ENCODE results near the gene ADCY9. TPM values are rescaled to one million over a fixed set of nuclear protein-coding genes. Genes with fewer than 3 reads are reported as not detected.

The ADCY9 gene
- total RNA-seq, 1 donor = 9.7 TPM

DNA sequence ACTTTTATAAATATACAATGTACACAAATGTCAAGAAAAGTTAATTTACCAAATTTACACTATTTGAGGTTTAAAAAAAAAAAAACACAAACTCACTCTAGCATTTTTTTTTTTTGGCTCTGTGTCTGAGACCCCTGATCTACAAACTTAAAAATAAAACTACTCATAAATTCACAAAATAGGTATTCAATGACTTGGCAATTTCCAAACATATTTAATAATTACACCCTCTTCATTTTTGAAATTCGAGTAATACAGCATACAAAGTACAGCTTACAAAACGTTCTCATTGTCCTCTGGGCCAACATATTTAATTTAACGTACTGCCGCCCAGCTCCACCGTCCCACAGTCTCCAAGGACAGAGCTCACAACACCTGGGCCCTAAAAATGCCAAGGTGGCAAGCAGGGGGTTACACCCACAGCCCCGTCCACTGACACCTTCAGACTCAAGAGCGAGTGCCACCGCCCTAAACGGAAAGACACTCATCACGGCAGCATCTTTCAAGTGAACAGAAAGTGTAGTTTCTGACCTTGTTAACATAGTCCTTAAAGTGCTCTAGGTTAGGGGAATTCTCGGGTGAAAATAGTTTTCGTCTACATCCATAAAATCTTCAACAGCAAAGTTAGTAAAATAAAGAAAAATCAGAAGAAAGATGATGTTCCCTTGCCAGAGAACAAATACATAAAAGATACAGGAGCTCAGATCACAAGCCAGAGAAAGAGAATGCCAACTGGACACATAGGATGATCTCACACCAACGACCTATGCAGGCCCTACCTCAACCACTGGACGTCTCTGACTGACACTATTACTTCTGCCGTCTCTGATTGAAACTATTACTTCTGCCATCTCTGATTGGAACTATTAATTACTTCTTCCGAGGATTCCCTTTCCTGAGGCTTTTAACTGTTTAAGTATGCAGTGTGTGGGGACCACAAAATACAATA lies 4.2 kb downstream of the ADCY9 start:
- no peak overlapping the region for H3K4me3 ChIP-seq (ENCODE audit: low read length)
- no peaks in the 10 kb centered on the region for H3K27me3 ChIP-seq (ENCODE audit: insufficient read depth, low read length)
- peaks cover 49% of the 10 kb centered on the region for H3K4me1 ChIP-seq (ENCODE audit: insufficient read depth, low read length)
- H3K9me3 ChIP-seq (ENCODE audit: low read depth, low read length) = no peaks in the 10 kb centered on the region

- H3K27me3 ChIP-seq (ENCODE audit: insufficient read depth, low read length) = no peaks in the 10 kb centered on the region
- no peaks in the 10 kb centered on the region for H3K9me3 ChIP-seq (ENCODE audit: low read depth, low read length)
- no peak overlapping the region for H3K4me3 ChIP-seq (ENCODE audit: low read length)
Measured at GRCh38 chr16:4110680-4111079, 5.6 kb downstream of the ADCY9 start.

GRCh38 chr16:4110065-4110464 lies 6.2 kb downstream of the ADCY9 start:
- no peaks in the 10 kb centered on the region for H3K9me3 ChIP-seq (ENCODE audit: low read depth, low read length)

More at GRCh38 chr16:4110680-4111079, 5.6 kb downstream of the ADCY9 start:
- H3K4me1 ChIP-seq (ENCODE audit: insufficient read depth, low read length) = peaks cover 44% of the 10 kb centered on the region

DNA sequence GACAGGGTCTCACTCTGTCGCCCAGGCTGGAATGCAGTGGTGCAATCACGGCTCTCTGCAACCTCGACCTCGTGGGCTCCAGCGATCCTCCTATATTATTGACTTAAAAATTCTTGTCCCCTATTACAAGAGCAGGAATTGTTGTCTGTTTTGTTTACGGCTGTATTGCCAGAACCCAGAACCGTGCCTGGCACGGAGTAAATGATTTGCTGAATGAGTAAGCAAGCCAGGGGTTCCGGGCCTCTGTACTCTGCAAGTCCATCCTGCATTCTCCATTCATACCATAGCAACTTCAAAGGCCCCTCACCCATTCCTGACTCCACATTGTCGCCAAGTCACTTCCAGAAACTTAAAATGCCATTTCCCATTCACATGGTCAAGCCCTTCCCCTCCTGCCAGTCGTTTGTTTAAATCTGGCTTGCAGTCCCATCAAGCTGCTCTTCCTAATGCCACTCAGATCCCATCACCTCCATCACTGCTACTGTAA lies 6.9 kb downstream of the ADCY9 start:
- no peaks in the 10 kb centered on the region for H3K27me3 ChIP-seq (ENCODE audit: insufficient read depth, low read length)
- H3K4me1 ChIP-seq (ENCODE audit: insufficient read depth, low read length) = peaks cover 32% of the 10 kb centered on the region
- no peak overlapping the region for H3K4me3 ChIP-seq (ENCODE audit: low read length)
- H3K9me3 ChIP-seq (ENCODE audit: low read depth, low read length) = no peaks in the 10 kb centered on the region

More at GRCh38 chr16:4110065-4110464, 6.2 kb downstream of the ADCY9 start:
- H3K27me3 ChIP-seq (ENCODE audit: insufficient read depth, low read length) = no peaks in the 10 kb centered on the region
- peaks cover 40% of the 10 kb centered on the region for H3K4me1 ChIP-seq (ENCODE audit: insufficient read depth, low read length)
- no peak overlapping the region for H3K4me3 ChIP-seq (ENCODE audit: low read length)

DNA sequence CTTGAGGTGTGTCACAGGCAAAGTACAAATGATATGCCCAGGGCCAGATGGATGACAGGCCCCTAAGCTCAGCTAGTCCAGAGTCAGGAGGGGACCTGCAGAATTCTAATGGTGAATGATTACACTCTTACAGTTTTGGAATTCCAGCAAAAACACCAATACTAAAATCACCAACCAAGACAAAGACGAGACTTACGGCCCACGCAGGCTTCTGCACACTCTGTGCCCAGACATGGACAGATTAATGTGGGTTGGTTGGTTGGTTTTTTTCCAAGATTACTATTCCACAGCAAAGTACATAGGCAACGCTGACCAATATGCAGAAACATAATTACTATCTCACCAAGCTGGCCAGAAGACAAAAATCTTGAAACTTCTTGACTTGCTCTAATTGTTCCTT lies 9.7 kb downstream of the ADCY9 start:
- Histone ChIP-seq H3K4me3 (ENCODE audit: low read length) (no peak overlapping the region), H3K4me1 (ENCODE audit: insufficient read depth, low read length) (peaks cover 6% of the 10 kb centered on the region), H3K9me3 (ENCODE audit: low read depth, low read length) (no peaks in the 10 kb centered on the region), H3K27me3 (ENCODE audit: insufficient read depth, low read length) (no peaks in the 10 kb centered on the region)

GRCh38 chr16:4105848-4106247 lies 10.4 kb downstream of the ADCY9 start:
- H3K4me3 ChIP-seq (ENCODE audit: low read length) = no peak overlapping the region
- no peaks in the 10 kb centered on the region for H3K9me3 ChIP-seq (ENCODE audit: low read depth, low read length)
- peaks cover under 1% of the 10 kb centered on the region for H3K4me1 ChIP-seq (ENCODE audit: insufficient read depth, low read length)
- H3K27me3 ChIP-seq (ENCODE audit: insufficient read depth, low read length) = no peaks in the 10 kb centered on the region

DNA sequence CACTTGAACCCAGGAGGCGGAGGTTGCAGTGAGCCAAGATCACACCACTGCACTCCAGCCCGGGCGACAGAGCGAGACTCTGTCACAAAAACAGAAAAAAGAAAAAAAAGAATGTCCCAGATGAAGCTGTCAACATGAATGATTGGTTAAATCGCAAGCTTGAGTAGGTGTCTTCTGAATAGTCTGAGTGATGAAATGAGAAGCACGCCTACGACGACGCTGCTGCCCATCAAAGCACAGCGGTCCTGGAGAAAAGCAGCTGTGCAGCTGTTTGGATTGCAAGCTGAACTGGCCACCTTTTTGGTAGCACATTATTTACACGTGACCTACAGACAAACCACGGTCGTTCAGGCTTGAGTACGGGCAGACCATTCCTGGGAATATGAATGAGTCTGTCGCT lies 12.5 kb downstream of the ADCY9 start:
- Histone ChIP-seq H3K4me3 (ENCODE audit: low read length) (no peak overlapping the region), H3K9me3 (ENCODE audit: low read depth, low read length) (no peaks in the 10 kb centered on the region), H3K4me1 (ENCODE audit: insufficient read depth, low read length) (no peaks in the 10 kb centered on the region), H3K27me3 (ENCODE audit: insufficient read depth, low read length) (no peaks in the 10 kb centered on the region)

DNA sequence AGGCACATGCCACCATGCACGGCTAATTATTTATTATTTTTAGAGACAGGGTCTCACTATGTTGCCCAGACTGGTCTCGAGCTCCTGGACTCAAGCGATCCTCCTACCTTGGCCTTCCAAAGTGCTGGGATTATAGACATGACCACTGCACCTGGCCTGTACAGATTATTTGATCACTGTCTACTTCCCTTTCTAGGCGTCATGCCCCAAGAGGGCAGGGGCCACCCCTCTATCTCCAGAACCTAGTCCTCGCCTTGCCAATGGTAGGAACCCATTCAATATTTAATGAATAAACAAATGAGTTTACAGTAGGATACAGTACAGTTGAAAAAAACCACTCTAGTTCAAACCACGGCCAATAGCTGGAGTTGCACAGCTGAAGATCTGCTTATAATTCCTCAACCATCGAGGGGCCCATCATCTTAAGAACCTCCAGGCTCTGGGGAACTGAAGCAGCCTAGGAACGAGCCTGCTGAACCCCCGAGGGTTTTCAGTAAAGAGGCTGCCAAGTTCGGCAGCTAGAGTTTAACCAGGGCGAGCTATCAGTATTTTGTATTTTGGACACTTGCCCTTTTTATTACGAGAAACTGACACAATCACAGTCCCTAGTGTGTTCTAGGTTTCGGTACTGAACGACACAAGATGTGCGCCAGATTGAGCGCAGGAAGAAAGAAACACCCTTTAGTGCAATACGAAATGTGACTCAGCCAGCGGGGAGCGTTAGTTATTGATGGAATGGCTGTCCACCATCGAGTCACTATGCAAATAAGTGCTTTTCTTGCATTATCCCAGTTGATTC lies 14.6 kb downstream of the ADCY9 start:
- Histone ChIP-seq H3K27me3 (ENCODE audit: insufficient read depth, low read length) (no peaks in the 10 kb centered on the region), H3K4me1 (ENCODE audit: insufficient read depth, low read length) (peaks cover 2% of the 10 kb centered on the region), H3K9me3 (ENCODE audit: low read depth, low read length) (no peaks in the 10 kb centered on the region), H3K4me3 (ENCODE audit: low read length) (no peak overlapping the region)

DNA sequence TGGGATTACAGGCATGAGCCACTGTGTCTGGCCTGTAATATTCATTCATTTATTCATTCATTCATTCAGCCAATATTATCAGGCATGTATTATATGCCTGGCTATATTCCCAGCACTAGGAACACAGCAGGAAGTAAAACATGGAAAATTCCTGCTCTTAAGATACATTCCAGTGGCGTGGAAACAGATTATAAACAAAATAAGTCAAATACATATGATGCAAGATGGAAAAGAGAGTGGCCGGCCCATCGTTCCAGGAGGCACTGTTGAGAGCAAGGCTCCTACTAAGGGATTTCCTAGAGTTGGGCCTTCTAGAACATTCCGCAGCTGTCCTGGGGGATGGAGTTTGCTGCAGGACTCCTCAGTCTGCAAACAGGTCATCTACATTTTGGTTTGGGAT lies 17.7 kb downstream of the ADCY9 start:
- no peaks in the 10 kb centered on the region for H3K9me3 ChIP-seq (ENCODE audit: low read depth, low read length)
- H3K27me3 ChIP-seq (ENCODE audit: insufficient read depth, low read length) = no peaks in the 10 kb centered on the region
- H3K4me1 ChIP-seq (ENCODE audit: insufficient read depth, low read length) = peaks cover 13% of the 10 kb centered on the region
- H3K4me3 ChIP-seq (ENCODE audit: low read length) = no peak overlapping the region

DNA sequence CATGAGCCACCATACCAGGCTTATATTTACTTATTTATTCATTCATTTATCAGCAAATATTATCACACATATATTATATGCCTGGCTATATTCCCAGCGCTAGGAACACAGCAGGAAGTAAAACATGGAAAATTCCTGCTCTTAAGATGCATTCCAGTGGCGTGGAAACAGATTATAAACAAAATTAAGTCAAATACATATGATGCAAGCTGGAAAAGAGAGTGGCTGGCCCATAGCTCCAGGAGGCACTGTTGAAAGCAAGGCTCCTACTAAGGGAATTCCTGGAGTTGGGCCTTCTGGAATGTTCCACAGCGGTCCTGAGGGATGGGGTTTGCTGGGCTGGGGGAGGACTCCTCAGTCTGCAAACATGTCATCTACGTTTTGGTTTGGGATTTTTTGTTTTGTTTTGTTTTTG lies 18.4 kb downstream of the ADCY9 start:
- Histone ChIP-seq H3K9me3 (ENCODE audit: low read depth, low read length) (no peaks in the 10 kb centered on the region), H3K4me3 (ENCODE audit: low read length) (no peak overlapping the region), H3K27me3 (ENCODE audit: insufficient read depth, low read length) (no peaks in the 10 kb centered on the region), H3K4me1 (ENCODE audit: insufficient read depth, low read length) (peaks cover 13% of the 10 kb centered on the region)

GRCh38 chr16:4096509-4096908 lies 19.7 kb downstream of the ADCY9 start:
- no peaks in the 10 kb centered on the region for H3K27me3 ChIP-seq (ENCODE audit: insufficient read depth, low read length)
- H3K4me1 ChIP-seq (ENCODE audit: insufficient read depth, low read length) = peaks cover 13% of the 10 kb centered on the region
- no peaks in the 10 kb centered on the region for H3K9me3 ChIP-seq (ENCODE audit: low read depth, low read length)
- H3K4me3 ChIP-seq (ENCODE audit: low read length) = no peak overlapping the region

DNA sequence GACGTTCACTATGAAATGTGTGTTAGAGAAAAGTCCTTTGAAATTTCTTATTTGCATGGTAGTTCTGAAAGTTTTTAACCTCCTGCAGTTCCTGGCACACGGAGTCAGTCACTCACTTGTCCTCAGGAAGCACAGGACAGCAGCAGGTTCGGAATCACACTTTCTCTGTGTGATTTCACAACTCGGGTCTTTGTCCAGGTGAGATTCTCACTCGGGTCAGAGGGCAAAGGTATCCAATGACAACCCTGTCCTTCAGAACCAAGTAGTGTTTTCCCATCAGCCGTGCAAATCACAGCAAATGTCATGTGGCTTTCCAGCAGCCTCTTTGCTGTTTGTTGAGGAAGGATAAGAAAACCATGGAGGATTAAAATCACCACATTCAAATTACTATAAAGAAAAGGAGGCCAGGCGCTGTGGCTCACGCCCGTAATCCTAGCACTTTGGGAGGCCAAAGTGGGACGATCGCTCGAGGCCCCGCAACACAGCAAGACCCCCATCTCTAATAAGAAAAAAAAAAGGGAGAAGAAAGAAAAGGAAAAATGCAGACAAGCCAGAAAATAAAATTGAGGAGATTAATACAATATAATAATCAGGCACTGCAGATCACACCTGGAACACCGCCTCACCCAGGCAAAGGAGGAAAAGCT lies 22.0 kb downstream of the ADCY9 start:
- Histone ChIP-seq H3K9me3 (ENCODE audit: low read depth, low read length) (no peaks in the 10 kb centered on the region), H3K27me3 (ENCODE audit: insufficient read depth, low read length) (no peaks in the 10 kb centered on the region), H3K4me3 (ENCODE audit: low read length) (no peak overlapping the region), H3K4me1 (ENCODE audit: insufficient read depth, low read length) (peaks cover 22% of the 10 kb centered on the region)

DNA sequence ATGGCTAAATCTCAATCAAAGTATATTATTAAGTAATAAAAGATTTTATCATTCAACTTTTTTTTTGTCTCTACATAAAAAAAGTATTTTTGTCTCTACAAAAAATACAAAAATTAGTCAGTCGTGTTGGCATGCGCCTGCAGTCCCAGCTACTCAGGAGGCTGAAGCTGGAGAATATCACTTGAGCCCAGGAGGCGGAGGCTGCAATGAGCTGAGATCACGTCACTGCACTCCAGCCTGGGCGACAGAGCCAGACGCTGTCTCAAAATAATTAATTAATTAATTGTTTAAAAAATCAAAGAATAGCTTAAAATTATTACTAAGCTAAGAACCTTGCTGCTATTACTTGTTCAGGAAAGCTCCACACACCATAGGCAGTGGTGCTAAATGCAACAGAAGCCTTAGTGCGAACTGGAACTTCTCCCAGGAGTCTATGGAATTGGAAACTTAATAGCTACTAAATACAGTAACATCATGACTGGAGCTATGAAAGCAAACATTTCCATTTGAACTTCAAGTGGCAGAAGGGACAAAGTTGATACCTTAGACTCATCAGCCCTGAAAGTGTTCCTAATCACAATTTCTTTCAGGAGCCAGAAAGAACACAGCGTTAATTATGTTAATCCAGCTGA lies 22.6 kb downstream of the ADCY9 start:
- no peaks in the 10 kb centered on the region for H3K27me3 ChIP-seq (ENCODE audit: insufficient read depth, low read length)
- no peak overlapping the region for H3K4me3 ChIP-seq (ENCODE audit: low read length)
- peaks cover 22% of the 10 kb centered on the region for H3K4me1 ChIP-seq (ENCODE audit: insufficient read depth, low read length)
- no peaks in the 10 kb centered on the region for H3K9me3 ChIP-seq (ENCODE audit: low read depth, low read length)

DNA sequence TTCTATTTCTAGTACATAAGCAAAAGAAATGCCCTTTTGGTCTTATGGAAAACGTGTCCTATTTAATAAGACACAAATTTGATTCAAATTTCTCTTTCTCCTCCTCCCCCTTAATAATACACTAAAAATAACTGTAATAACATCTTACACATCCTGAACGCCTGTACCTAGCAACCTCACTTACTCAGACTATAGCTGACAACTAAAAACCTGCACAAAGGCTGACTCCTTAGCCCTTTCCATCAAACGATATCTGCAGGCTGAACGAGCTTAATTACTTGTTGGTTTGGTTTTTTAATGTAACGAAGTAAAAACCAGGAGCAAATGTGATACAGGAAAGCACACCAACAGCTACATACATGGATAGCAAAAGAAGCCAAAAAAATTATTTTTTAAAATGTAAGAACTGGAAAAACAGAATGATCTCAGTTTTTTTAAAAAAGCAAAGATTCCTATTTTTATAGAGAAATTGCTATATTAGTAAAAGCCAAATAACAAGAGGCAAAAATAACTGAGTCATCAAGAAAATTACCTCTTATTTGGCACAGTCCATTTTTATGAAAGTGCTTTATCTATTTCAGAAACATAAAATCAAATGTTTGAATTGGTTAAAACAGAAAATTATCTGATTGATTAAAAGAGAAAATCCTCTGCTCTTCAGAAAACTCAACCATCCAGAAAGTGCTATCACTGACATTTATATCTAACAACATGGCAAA lies 23.5 kb downstream of the ADCY9 start:
- Histone ChIP-seq H3K4me3 (ENCODE audit: low read length) (no peak overlapping the region), H3K4me1 (ENCODE audit: insufficient read depth, low read length) (peaks cover 24% of the 10 kb centered on the region), H3K27me3 (ENCODE audit: insufficient read depth, low read length) (no peaks in the 10 kb centered on the region), H3K9me3 (ENCODE audit: low read depth, low read length) (no peaks in the 10 kb centered on the region)

All from mononuclear cell (primary cell).